GM12878 (cell line): Measurements from ENCODE around the gene NDUFA13. TPM values are rescaled to one million over a fixed set of nuclear protein-coding genes. Genes with fewer than 3 reads are reported as not detected.
"Not testable (repeated sequence)": the region's sequence is repeated elsewhere in the genome, so short reads cannot be mapped to it uniquely, and the experiment has no call there.

Experiments used
- ATAC-seq: fragments of 200-7000 bp; cut with Tn5 transposase; 3 replicates; pipeline ENCODE4 v1.9.1; 2020; ENCODE audit warnings: mild to moderate bottlenecking, moderate library complexity
- BruUV-seq: library from RNA; stranded (reverse); fragments of 400-500 nt; replicated peaks from 2 replicates; lab custom pipeline; 2021; lab: Mats Ljungman, UMichigan
- CTCF ChIA-PET: fragments of 300-600 bp; sonication (Branson Sonifier 250); formaldehyde crosslinking; extraction: SDS; loops from one replicate; lab custom pipeline; 2021; ENCODE audit warnings: inconsistent platforms; lab: Yijun Ruan, JAX
- POLR2A ChIA-PET: fragments of 350-600 bp; formaldehyde crosslinking; extraction: SDS; loops from one replicate; lab custom pipeline; 2021; ENCODE audit warnings: inconsistent platforms; lab: Charles Lee
- RAD21 ChIA-PET: fragments of 300-600 bp; sonication (Branson Sonifier 250); formaldehyde crosslinking; loops from one replicate; lab custom pipeline; 2023; ENCODE audit warnings: antibody characterized with exemption; ENCODE audit not compliant: unreplicated experiment; lab: Charles Lee
- SMC1A ChIA-PET: fragments of 300-600 bp; sonication (Branson Sonifier 250); formaldehyde crosslinking; loops from one replicate; lab custom pipeline; 2023; ENCODE audit not compliant: unreplicated experiment, uncharacterized antibody; lab: Charles Lee
- DNase-seq: peaks from one replicate; pipeline ENCODE4 v3.0.0-alpha.2; 2011; ENCODE audit warnings: low read depth, low spot score
- FAIRE-seq: peaks from 3 replicates; lab custom pipeline; 2011; peaks lifted over from hg19 to GRCh38; lab: Jason Lieb, UNC
- H2AFZ ChIP-seq: 2 replicates; pipeline ENCODE4 v1.6.0; 2011; ENCODE audit warnings: low read depth, low read length, control low read depth; ENCODE audit not compliant: control insufficient read depth
- H3K27ac ChIP-seq: 2 replicates; pipeline ENCODE4 v1.5.1; 2011; ENCODE audit warnings: control low read depth; ENCODE audit not compliant: control insufficient read depth, insufficient read depth
- H3K27me3 ChIP-seq, 2 experiments: replicated peaks in 1 of 2; 2 replicates each; pipeline versions ENCODE4 v1.6.0 to v1.6.1; 2011; ENCODE audit warnings: low read length in 1 of 2; ENCODE audit not compliant: control insufficient read depth in 2 of 2, insufficient read depth in 2 of 2
- H3K36me3 ChIP-seq, 2 experiments: 2 replicates each; pipeline ENCODE4 v1.5.1; 2011; ENCODE audit warnings: low read length in 1 of 2; ENCODE audit not compliant: control insufficient read depth in 2 of 2, insufficient read depth in 2 of 2
- H3K4me1 ChIP-seq: 2 replicates; pipeline ENCODE4 v1.6.1; 2011; ENCODE audit warnings: mild to moderate bottlenecking, low read length, moderate library complexity, mixed read lengths; ENCODE audit not compliant: control insufficient read depth, insufficient read depth
- H3K4me2 ChIP-seq: 2 replicates; pipeline ENCODE4 v1.6.0; 2011; ENCODE audit warnings: control low read depth; ENCODE audit not compliant: control insufficient read depth, insufficient read depth
- H3K4me3 ChIP-seq: fragments of 200-600 bp; sonication (generic); 2 replicates; pipeline ENCODE4 v1.5.1; 2016
- H3K79me2 ChIP-seq: 2 replicates; pipeline ENCODE4 v1.6.0; 2011; ENCODE audit warnings: low read length; ENCODE audit not compliant: control insufficient read depth, insufficient read depth
- H3K9ac ChIP-seq: 2 replicates; pipeline ENCODE4 v1.8.0; 2011; ENCODE audit warnings: low read length, control low read depth, mixed read lengths; ENCODE audit not compliant: control insufficient read depth, insufficient read depth
- H3K9me3 ChIP-seq: replicated peaks from 3 replicates; pipeline ENCODE4 v1.5.1; 2011; ENCODE audit warnings: mild to moderate bottlenecking, low read length; ENCODE audit not compliant: control insufficient read depth, insufficient read depth
- H4K20me1 ChIP-seq: 2 replicates; pipeline ENCODE4 v1.6.0; 2011; ENCODE audit not compliant: control insufficient read depth, insufficient read depth
- CBX3 ChIP-seq: fragments of 200-600 bp; sonication (generic); IDR thresholded peaks from 2 replicates; pipeline ENCODE4 v1.6.1; 2016; ENCODE audit warnings: low read depth, borderline replicate concordance
- CHD4 ChIP-seq: fragments of 200-600 bp; sonication (generic); IDR thresholded peaks from 2 replicates; pipeline ENCODE4 v1.6.1; 2016; ENCODE audit warnings: mild to moderate bottlenecking
- CREM ChIP-seq: IDR thresholded peaks from 2 replicates; pipeline ENCODE4 v1.6.1; 2014; ENCODE audit warnings: antibody characterized with exemption, low read depth
- DPF2 ChIP-seq: fragments of 450-650 bp; IDR thresholded peaks from 2 replicates; pipeline ENCODE4 v1.6.1; 2017; ENCODE audit warnings: mild to moderate bottlenecking
- ETV6 ChIP-seq, 2 experiments: fragments of 450-650 bp in 1 of 2; IDR thresholded peaks in 1 of 2; conservative IDR thresholded peaks in 1 of 2; 2 replicates each; pipeline ENCODE4 v1.6.1; 2014; ENCODE audit warnings: antibody characterized with exemption in 1 of 2, borderline replicate concordance in 1 of 2, low read depth in 1 of 2, mild to moderate bottlenecking in 1 of 2, moderate library complexity in 1 of 2
- IRF4 ChIP-seq: IDR thresholded peaks from 2 replicates; pipeline ENCODE4 v1.6.1; 2011; ENCODE audit warnings: low read depth, low read length
- KAT2A ChIP-seq: conservative IDR thresholded peaks from 2 replicates; pipeline ENCODE4 v1.6.1; 2011; ENCODE audit warnings: low read depth, low read length; ENCODE audit not compliant: control insufficient read depth
- POLR2A ChIP-seq: IDR thresholded peaks from 2 replicates; pipeline ENCODE4 v1.6.1; 2011; ENCODE audit warnings: low read depth, mild to moderate bottlenecking, low read length
- RCOR1 ChIP-seq: conservative IDR thresholded peaks from 2 replicates; pipeline ENCODE4 v1.6.1; 2012; ENCODE audit warnings: low read depth, low read length, improper control_type of control experiment
- RUNX3 ChIP-seq: IDR thresholded peaks from 2 replicates; pipeline ENCODE4 v1.6.1; 2012; ENCODE audit warnings: low read length, inconsistent platforms
- SMAD1 ChIP-seq: fragments of 450-650 bp; IDR thresholded peaks from 2 replicates; pipeline ENCODE4 v1.6.1; 2018; ENCODE audit warnings: mild to moderate bottlenecking, low read depth; ENCODE audit not compliant: partially characterized antibody
- STAT3 ChIP-seq: IDR thresholded peaks from 2 replicates; pipeline ENCODE4 v1.6.1; 2011; ENCODE audit warnings: low read depth, low read length, improper control_type of control experiment
- TCF12 ChIP-seq: IDR thresholded peaks from 2 replicates; pipeline ENCODE4 v1.6.1; 2011; ENCODE audit warnings: low read depth, mild to moderate bottlenecking, low read length
- ZBED1 ChIP-seq: IDR thresholded peaks from 2 replicates; pipeline ENCODE4 v1.6.1; 2016; ENCODE audit warnings: borderline replicate concordance
- ZSCAN29 ChIP-seq: fragments of 450-650 bp; IDR thresholded peaks from 2 replicates; pipeline ENCODE4 v1.6.1; 2017; ENCODE audit warnings: mild to moderate bottlenecking, moderate library complexity
- WGBS: methylation state at CpG from one replicate; pipeline ENCODE4 v1.1.6; 2016; ENCODE audit warnings: low lambda C conversion rate; ENCODE audit not compliant: insufficient replicate concordance, insufficient coverage; ENCODE audit errors: missing lambda C conversion rate; 5-methylcytosine and 5-hydroxymethylcytosine counted together
- in situ Hi-C: fragments of 300-500 bp; cut with MboI; formaldehyde crosslinking; loops from 9 replicates; pipeline ENCODE4 v1.14.3; 2018; ENCODE audit warnings: mixed read lengths
- intact Hi-C: fragments of 100-400 bp; cut with micrococcal nuclease; formaldehyde crosslinking; loops from one replicate; pipeline ENCODE4 v1.14.2; 2022; ENCODE audit not compliant: unreplicated experiment
- polyA plus RNA-seq, 11 experiments: library from polyadenylated mRNA; depleted of rRNA in 4 of 11; unstranded in 6 of 11; stranded (reverse) in 5 of 11; fragments of >200 nt; fragmentation: Nextera tagmentation in 4 of 11; fragmentation: Illumina TruSeq in 1 of 11; extraction: Ambion mirVana in 4 of 11; extraction: Trizol in 1 of 11; gene quantifications; 1 replicate in 1 of 11; 2 replicates in 10 of 11; pipeline versions ENCODE4 v1.2.1 to v1.2.3, GENCODE V29; 2011 to 2016; ENCODE audit warnings: inconsistent platforms in 2 of 11, missing spikeins in 2 of 11, low read depth in 1 of 11
- total RNA-seq, 4 experiments: library from RNA; depleted of rRNA in 3 of 4; stranded (reverse); fragments of >200 nt in 3 of 4; fragmentation: Illumina TruSeq in 1 of 4; extraction: Trizol in 1 of 4; gene quantifications; 2 replicates each; pipeline versions ENCODE4 v1.2.1 to v1.2.3, GENCODE V29; 2013 to 2021

The NDUFA13 gene
- total and polyA plus RNA-seq, 10 of the 15 experiments (the other 5 are each of a cell fraction or from before 2014, with no cell fraction given) = 224 to 586 (median 456) TPM

DNA sequence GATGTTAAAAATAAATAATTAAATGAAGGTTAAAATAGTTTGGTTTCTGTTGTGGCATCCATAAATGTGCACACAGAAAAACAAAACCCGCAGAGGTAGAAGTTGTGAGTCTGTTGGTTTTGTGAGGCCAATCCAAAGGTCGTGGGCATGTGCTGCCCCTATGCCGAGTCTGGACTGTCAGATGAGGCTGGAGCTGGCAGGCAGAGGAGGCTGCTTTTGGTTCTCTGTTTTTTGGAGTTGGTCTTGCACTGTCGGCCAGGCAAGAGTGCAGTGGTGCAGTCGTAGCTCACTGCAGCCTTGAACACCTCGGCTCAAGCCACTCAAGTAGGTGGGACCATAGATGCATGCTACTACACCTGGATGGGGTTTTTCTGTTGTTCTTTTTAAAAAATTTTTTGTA, 44.3 kb upstream of the NDUFA13 start:
- Histone ChIP-seq H3K79me2 (peaks cover 24% of the 10 kb centered on the region), H2AFZ (no peak overlapping the region), H3K4me3 (no peak overlapping the region), H3K9ac (no peak overlapping the region), H3K27ac (0 out of 2 replicates have a peak overlapping the region, but pooled peaks have one; percentile 3), H3K9me3 (peaks cover 25% of the 10 kb centered on the region), H3K36me3 (peaks cover 12% of the 10 kb centered on the region in 2 experiments), H4K20me1 (peaks cover 5% of the 10 kb centered on the region), H3K4me2 (peak overlapping the region; percentile 52; the same call in 1 of the 2 replicates), H3K4me1 (peaks cover 36% of the 10 kb centered on the region), H3K27me3 (no peaks in the 10 kb centered on the region)
- SMC1A ChIA-PET = interaction anchor here (1.2 to 1.4 kb wide), 2 partner anchors 9 to 13 kb away, joined by 3 read pairs; no protein-coding TSS in a partner anchor
- CTCF ChIA-PET = interaction anchor here (0.6 to 0.9 kb wide), 3 partner anchors 18 to 129 kb away, joined by 3 to 4 read pairs (median 3); no protein-coding TSS in a partner anchor
- FAIRE-seq (no peak), ATAC-seq (peak; percentile 60), DNase-seq (no peak)
- in situ Hi-C loops = no loop called here
- intact Hi-C loops = loop anchor here (5.0 kb wide), 1 partner anchor 84 kb away; no protein-coding TSS in a partner anchor
- no TSS peak for BruUV-seq
- RAD21 ChIA-PET = no interaction called here
- WGBS = 18% methylated on average over 6 of the region's 6 CpGs
- TF ChIP-seq CHD4 = no peak
- TF ChIP-seq RUNX3 = peak; percentile 61
- TF ChIP-seq DPF2 = no peak
- TF ChIP-seq ETV6 (conservative IDR thresholded peaks at IDR 0.05 in 1 of 2, IDR thresholded peaks at IDR 0.05 in 1 of 2; ENCODE audit: borderline replicate concordance in 1 of 2, low read depth in 1 of 2) = no peak
- TF ChIP-seq RCOR1 = no peak
- no peak for TF ChIP-seq STAT3
- TF ChIP-seq TCF12 = no peak
- peak; percentile 29; the same call in 1 of the 2 replicates for TF ChIP-seq POLR2A
- no peak for TF ChIP-seq SMAD1
- no peak for TF ChIP-seq IRF4
- TF ChIP-seq KAT2A = no peak
- TF ChIP-seq CBX3 = no peak
- no peak for TF ChIP-seq ZBED1
- TF ChIP-seq ZSCAN29 = no peak
- no peak for TF ChIP-seq CREM
- POLR2A ChIA-PET = no interaction called here

DNA sequence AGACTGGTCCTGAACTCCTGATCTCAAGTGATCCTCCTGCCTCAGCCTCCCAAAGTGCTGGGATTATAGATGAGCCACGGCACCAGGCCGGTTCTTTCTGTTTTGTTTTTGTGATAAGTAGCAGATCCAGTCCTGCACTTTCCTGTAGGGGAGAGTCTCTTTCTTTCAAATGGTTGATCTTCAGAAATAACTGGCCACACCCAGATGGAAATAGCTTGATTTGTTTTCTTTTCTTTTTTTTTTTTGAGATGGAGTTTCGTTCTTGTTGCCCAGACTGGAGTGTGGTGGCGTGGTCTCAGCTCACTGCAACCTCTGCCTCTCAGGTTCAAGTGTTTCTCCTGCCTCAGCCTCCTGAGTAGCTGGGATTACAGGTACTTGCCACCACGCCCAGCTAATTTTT, 43.9 kb upstream of the NDUFA13 start:
- in situ Hi-C loops = not testable (repeated sequence)

More for the DNA sequence above, 43.9 kb upstream of the NDUFA13 start:
- peak; percentile 26 for ATAC-seq
- DNase-seq, H2AFZ ChIP-seq, POLR2A ChIA-PET, H3K27me3 ChIP-seq, FAIRE-seq, H3K9ac ChIP-seq, BruUV-seq, RAD21 ChIA-PET, H4K20me1 ChIP-seq, H3K4me3 ChIP-seq: not testable (repeated sequence)
- CTCF ChIA-PET = interaction anchor here (0.6 to 0.9 kb wide), 3 partner anchors 18 to 128 kb away, joined by 3 to 4 read pairs (median 3); no protein-coding TSS in a partner anchor
- H3K9me3 ChIP-seq = peaks cover 23% of the 10 kb centered on the region
- peaks cover 24% of the 10 kb centered on the region for H3K79me2 ChIP-seq
- WGBS = 26% methylated on average over 5 of the region's 5 CpGs
- peaks cover 10 to 11% of the 10 kb centered on the region in 2 experiments for H3K36me3 ChIP-seq
- H3K4me1 ChIP-seq = peaks cover 36% of the 10 kb centered on the region
- intact Hi-C loops = loop anchor here (5.0 kb wide), 1 partner anchor 85 kb away; no protein-coding TSS in a partner anchor
- 0 out of 2 replicates have a peak overlapping the region, but pooled peaks have one; percentile 3 for H3K27ac ChIP-seq
- H3K4me2 ChIP-seq = peak overlapping the region; percentile 52; the same call in 1 of the 2 replicates
- SMC1A ChIA-PET = interaction anchor here (1.2 to 1.4 kb wide), 2 partner anchors 9 to 13 kb away, joined by 3 read pairs; no protein-coding TSS in a partner anchor
